Stimulated activated CD4-positive, alpha-beta T cell treated with anti-CD3 and anti-CD28 coated beads, Interleukin-15, amount 100 ng/mL, for 48 hours (primary cell): ENCODE measurements around the gene ANKH.
"Not testable (repeated sequence)": the region's sequence is repeated elsewhere in the genome, so short reads cannot be mapped to it uniquely, and the experiment has no call there.

Source experiments
- DNase-seq, 2 donors: peaks; one replicate each; pipeline ENCODE4 v3.0.0-alpha.2; 2020; ENCODE audit warnings: low read depth in 2 of 2

Gene ANKH

DNA sequence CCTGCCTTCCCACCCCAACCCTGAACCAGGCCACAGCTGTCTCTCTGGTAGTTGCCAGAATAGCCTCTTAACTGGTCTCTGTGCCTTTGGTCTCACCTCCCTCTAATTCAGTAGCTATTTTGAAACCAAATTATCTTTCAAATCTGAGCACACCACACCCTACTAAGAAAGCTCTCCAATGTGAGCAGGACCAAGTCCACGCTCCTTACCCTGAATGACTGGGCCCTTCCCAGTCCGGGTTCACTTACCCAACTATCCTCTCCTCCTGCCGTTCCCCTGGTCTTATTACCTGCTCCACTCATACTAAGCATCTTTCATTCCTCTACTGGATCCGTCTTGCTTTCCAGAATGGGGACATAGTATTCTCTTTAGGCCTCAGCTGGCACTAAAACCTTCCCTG is 16.8 kb downstream of the ANKH start:
- no peak for DNase-seq

DNA sequence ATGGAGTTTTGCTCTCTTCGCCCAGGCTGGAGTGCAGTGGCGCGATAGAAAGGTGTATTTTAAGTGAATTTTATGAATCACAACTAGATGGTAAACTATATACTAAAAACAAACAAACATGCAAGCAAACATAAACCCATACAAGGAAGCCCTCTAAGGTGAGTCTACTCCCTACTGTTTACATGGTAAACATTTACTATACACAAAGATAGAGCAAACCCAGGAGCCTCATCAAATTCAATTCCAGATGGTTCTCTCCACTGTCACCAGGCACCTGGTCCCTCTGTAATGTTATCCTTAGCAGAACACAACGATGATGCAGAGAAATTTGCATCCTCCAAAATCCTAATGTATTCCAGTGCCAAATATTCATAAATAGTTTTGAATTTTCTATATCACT is 17.9 kb downstream of the ANKH start:
- DNase-seq = no peak

DNA sequence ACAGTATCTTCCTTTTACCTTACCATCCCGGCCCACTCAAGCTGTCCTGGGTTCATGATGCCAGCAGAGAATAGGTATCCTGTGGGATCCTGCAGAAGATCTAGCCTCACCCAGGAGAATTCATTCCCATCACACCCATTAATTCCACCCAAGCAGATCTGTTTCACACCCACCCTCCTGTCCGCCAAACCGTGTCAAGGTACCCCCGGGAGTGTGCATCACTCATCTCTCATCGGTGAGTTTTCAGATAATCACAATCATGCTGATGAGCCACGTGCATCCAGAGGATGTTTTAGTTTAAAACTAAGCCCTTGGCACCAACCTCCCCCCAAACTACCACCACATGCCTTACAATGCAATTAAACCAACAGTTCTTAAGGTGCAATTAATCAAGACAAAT is 18.8 kb downstream of the ANKH start:
- no peak for DNase-seq

DNA sequence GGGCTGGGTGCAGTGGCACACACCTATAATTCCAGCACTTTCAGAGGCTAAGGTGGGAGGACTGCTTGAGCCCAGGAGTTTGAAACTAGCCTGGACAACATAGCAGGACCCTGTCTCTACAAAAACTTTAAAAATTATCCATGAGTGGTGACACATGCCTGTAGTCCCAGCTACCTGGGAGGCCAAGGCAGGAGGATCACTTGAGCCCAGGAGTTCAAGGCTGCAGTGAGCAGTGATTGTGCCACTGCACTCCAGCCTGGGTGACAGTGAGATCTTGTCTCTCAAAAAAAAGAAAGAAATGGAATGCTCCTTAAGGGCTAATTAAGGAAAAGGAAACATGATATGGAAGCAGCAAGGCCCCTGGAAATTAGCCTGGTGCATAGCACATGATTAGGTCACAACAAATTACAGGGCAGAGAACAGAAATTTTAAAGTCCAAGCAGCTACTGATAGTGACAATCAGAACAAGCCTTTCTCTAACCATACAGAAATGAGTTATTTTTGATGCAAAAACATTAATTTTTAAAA is 19.5 kb downstream of the ANKH start:
- DNase-seq = no peak

DNA sequence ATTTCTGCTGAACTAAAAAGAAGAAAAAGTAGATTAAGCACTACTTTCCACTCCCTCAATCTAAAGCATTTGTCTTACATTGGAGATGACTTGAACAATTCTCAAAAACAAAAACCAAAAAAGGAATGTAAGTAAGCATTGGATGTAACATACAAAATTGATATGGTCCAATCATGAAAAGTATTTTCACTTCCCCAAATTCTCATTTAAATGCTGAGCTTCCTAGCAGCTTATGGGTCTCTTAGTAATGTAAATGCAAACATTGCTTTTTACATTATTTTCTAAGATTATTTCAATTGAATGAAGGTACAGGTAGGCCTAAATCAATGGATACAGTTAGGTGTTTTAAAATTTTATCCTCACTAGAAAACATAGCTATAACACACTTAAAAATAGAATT is 20.0 kb downstream of the ANKH start:
- DNase-seq = no peak

DNA sequence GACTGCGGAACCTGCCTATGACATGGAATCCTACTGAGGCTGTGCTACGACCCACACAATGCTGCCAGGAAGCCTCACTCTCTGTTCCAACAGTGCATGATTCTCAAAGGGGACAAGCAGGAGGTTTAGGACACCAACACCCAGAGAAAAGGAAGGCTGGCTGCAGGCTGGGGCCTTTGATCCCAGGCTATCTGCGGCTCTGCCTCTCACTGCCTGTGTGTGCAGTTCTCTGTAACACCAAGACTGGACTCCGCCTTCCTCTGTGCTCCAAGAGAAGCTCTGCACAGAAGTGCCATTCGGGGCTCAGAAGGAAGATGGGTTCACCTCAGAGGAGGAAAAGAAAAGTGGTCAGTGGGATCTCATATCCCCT is 20.5 kb downstream of the ANKH start:
- DNase-seq = no peak

DNA sequence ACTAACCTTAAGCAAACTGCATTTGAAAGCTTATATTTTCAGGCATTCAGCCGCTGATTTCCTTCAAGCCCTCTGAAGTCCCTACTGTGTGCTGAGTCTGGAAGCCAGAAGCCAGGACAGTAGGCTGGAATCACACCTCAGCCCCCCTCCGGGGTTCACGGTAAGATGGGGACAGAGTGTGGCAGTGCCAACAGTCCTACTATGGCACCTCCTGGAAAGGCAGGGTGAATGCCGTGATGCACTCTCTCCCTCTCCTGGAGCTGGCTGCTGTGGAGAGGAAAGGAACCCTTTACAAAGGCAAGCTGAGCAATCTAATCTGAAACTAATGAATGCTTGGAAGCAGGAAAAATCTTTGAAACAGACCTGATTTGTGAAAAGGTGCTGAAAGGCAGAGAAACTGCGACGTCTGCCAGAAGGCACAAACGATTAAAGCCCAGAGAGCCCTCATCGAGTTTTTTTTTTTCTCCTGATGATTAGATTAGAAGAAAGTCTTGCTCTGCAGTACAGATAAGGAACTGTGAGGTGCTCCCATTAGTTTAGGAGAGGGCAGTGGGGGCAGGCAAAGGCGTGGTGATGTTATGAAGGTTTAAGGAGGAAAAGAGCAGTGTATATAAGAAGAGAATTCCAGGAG is 21.0 kb downstream of the ANKH start:
- DNase-seq = no peak

DNA sequence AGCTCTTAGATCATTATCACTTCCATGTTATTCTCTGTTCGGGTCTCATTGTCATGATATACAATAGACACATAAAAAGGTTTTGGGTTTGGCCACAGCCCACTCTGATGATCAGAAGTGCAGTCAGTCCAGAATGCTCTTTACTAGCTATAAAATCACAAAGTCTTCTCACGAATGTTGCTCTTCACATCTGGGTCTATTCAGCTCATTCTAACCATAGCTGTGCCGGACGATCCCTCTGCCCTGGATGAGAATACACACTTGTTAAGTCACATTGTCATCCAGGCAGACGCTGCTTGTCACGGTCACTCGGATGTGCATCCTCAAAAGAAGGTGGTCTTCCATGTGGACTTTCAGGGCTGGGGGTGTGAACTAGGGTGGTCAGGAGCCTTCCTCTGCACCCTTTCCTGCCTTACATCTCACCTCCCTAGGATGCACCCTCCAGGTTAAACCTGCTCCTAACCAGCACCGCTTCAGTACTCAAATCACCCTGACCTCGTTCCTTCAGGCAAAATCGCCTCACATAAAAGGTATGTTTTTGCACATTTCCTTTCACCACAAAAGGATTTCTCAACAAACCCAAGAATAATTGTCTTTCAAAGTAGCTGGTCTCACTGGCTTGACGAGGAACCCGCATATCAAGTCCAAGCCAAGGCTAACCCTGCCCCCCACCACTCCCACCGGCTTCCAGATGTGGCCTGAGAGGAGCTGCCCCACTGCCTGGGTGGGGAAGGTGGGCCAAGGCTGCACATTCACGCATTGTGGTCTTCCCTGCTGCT is 21.9 kb downstream of the ANKH start:
- no peak for DNase-seq

DNA sequence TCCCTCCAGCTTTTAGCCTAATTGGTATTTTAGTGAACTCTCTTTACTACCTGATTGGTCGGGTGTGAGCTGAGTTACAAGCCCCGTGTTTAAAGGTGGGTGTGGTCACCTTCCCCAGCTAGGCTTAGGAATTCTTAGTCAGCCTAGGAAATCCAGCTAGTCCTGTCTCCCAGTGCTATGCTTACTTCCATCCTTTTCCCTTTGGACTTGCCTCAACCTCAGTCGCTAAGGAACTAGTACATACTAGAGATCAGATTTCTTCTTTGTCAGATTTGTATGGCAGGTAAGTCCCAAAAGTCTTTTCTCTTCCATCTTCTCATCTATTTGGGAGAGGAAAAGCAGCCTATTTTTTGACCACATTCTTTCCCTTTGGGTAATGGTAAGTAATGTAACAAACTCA is 22.6 kb downstream of the ANKH start:
- DNase-seq = not testable (repeated sequence)

DNA sequence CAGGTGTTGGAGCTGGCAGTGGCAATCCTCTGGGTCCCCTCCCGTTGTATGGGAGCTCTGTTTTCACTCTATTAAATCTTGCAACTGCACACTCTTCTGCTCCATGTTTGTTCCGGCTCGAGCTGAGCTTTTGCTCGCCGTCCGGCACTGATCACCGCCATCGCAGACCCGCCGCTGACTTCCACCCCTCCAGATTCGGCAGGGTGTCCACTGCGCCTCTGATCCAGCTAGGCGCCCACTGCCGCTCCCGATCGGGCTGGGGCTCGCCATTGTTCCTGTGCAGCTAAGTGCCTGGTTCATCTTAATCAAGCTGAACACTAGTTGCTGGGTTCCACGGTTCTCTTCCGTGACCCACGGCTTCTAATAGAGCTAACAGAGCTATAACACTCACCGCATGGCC is 23.2 kb downstream of the ANKH start:
- no peak for DNase-seq

DNA sequence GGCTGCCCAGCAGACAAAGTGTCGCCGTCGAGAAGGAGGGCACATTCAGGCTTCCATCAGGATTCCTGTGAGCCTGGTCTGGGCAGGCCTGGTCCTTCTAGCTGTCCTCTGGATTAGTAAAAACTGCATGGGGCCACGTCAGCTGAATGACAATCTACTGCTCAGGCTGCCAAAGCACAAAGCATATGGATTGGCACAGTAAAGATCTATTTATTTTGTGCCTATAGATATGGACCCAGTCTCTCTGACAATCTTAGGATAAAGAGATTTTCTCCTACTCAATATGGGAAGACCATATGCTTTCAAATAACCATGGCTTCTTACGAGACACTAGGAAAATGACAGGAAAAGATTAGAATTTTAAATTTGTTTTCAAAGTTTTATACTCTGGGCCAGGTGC is 24.1 kb downstream of the ANKH start:
- DNase-seq = no peak

DNA sequence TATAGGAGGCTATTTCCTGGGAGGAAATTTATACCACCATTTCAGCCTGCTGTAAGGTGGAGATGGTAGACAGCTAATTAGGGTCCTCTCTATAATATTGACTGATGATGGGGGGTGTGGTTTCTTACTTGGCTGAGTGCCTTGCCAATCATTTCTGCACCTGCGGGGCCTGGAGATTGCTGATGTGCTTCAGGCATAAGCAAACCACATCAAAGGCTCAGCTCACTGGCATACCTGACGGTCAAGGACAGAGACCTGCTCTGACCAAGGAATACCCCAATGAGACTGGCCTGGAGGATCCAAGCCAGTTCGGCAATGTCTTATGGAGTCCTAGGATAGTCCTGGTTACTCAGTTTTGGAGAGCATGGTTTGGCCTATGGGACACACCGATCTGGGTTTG is 29.5 kb downstream of the ANKH start:
- no peak for DNase-seq

DNA sequence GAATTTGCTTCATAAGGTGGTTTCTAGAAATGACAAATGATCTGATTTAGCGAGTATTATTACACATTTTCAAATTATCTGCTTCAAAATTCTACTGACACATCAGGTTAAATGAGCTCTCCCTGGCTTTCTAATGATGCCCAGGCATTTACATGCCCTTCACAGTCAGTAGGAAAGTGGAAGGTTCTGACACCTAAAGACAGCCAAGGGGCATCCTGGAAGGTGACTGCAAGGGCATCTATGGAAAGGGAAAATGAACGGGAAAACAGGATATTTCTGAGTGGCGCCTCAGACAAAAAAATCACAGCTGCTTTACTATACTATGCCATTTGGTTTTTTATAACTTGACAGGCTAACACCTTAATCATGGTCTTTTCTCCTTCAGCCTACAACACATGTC is 31.0 kb downstream of the ANKH start:
- DNase-seq = no peak

DNA sequence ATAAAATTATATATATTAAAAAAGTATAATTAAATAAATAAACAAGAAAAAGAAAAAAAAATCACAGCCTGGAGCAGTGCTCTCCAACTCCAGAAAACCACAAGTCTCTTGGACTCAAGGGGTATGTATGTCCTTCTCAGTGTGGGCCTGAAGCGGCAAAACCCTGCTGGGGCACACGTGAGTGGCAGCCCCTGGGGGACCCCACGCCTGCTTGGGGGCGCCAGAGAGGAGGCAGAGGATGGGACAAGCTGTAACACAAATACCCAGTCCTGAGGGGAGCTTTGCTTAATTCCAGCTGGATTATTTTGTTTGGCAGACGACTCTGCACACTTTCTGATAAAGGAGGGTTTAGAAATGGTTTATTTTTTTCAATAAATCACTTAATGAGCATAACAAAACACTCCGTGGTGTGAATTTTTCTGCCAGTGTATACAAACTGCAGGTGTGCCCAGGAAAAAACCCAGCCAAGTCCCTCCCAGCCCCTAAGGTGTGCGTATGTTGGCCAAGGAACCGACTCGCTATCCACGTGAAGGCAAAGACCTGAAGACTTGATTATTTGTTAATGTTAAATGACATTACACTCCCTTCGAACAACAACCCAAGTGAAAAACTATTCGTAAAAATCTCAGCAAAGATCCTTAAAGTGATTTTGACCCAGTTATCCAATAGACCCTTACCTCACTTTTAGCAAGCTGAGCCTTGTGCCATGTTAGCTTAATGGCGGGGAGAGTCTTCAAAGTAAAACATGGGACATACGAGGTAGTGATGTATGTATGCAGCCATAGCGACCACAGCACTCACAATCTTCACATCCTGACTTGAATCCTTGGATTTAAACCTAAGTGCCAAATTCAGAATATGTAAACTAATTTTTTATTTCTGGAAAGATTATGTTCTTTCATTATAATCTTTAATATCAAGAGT is 32.9 kb downstream of the ANKH start:
- DNase-seq = no peak

DNA sequence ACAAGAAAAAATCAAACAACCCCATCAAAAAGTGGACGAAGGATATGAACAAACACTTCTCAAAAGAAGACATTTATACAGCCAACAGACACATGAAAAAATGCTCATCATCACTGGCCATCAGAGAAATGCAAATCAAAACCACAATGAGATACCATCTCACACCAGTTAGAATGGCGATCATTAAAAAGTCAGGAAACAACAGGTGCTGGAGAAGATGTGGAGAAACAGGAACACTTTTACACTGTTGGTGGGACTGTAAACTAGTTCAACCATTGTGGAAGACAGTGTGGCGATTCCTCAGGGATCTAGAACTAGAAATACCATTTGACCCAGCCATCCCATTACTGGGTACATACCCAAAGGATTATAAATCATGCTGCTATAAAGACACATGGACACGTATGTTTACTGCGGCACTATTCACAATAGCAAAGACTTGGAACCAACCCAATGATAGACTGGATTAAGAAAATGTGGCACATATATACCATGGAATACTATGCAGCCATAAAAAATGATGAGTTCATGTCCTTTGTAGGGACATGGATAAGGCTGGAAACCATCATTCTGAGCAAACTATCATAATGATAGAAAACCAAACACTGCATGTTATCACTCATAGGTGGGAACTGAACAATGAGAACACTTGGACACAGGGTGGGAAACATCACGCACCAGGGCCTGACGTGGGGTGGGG is 34.0 kb downstream of the ANKH start:
- DNase-seq = not testable (repeated sequence)

DNA sequence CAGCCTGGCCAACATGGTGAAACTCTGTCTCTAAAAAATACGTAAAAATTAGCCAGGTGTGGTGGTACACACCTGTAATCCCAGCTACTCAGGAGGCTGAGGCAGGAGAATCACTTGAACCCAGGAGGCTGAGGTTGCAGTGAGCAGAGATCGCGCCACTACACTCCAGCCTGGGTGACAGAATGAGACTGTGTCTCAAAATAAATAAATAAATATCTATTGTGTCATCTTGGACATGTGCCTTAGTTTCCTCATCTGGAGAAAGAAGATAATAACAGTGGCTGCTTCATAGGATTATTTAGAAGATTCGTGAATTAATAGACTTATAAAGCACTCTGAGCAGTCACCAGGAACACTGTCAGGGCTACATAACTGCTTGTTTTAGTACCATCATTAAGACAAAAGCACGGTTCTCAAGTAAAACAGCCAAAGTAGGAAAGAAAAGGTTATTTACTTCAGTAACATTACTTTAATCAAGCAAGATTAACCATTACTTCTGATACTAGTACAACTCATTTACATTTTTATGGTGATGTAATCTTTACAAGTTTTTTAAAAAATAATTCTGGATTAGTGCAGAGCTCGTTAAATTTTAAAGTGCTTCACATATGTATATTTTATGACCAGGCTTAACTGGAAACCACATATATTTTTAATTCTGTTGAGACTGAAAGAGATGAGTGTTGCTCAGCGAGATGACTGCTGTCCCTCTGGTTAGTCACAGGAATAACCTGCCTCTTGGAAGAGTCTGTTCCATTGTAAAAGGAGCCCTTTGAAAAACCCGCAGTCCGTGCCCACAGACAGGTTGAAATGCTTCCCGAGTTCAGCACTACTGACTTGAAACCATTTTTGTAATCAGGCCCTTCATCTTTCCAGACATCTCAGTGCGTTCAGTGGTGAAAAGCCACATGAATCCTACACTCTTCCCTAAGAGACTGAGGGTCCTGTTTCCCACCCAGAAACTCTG is 36.7 kb downstream of the ANKH start:
- no peak for DNase-seq

DNA sequence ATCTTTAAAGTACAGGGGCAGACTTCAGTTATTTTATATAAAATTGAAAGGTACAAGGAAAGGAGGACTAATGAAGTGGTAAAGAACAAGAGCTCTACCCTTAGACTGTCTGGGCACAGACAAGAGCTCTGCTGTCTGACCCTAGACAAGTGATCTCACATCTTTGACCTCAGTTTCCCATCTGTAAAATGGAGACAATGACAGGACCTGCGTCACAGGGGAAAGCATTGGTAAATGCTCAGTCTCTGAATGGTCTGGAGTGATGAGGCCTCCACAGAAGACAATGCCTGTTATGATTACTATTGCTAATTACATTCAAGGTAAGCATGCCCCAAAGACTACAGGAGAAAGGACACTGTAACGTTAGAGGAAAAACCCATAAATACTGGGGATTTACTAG is 37.5 kb downstream of the ANKH start:
- DNase-seq = no peak

DNA sequence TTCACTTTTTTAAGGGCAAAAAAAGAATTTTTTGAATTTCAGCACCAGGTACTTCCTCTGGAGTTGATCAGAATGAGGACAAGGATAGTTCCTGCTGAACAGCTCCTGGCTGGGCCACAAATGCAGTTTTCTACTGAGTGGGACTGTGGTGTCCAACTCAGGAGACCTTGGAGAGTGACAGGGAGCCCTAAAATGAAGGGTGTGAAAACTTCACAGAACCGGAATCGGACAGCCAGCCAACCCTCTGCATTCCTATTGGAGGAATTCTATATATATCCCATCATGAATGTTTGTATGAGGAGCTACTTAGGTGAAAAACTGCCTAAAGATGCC is 40.6 kb downstream of the ANKH start:
- no peak for DNase-seq

DNA sequence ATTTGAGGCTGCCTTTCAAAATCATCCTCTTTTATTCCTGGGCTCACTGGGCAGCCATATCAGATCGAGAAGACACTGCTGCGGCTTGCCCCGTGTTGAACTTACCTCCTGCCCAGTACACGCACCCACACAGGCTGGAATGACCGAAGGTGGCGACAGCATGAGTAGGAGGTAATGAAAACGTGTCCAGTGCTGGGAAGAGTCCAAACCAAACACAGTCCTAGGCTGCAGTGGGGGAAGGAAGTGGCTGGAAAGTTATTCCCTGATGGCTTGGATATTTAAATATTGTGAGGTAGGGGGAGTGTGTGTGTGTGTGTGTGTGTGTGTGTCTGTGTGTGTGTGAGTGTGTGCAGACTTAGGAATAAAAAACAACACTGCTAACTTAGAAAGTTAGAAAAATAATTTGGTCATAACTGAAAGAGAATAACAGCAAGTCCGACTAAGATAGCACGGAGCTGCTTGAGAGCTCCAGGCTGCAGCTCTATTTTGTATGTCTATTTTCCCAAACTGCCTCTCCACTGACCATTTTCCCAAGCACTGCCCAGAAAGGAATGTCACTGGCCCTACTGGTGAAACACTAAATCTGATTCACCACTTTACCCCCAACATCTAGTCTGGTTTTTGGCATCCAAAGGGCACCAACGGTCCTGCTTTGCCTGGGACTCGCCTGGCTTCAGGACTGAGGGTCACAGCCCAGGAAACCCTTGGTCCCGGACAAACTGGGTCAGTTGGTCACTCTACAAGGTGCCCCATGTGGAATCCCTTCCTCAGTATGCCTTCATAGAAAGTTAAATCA is 41.2 kb downstream of the ANKH start:
- DNase-seq = no peak

DNA sequence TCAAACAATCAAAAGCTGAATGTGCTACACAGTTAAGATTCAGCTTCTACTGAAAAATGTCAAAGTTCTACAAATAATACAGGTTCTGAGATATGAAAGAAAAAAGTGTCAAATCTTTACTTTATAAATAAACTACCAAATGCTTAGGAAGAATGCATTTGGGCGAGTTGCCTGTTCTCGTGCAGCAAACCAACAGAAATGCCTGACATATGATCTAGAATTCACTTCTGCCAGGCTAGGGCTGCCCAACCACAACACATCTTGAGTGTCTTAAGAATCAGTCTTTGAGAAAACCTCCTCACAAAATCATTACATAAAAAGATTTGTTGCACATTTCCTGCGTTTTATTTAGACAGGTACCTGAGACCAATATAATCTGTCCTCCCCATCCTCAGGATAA is 42.2 kb downstream of the ANKH start:
- no peak for DNase-seq
